ENCODE results near the gene GRID2IP. TPM values are rescaled to one million over a fixed set of nuclear protein-coding genes. Genes with fewer than 3 reads are reported as not detected.

The GRID2IP gene
- total and polyA plus RNA-seq, 2 of the 8 experiments (the other 6 are each of a cell fraction or from before 2014, with no cell fraction given), result 0.80 to 1.3 TPM

- TF ChIP-seq, protein P1, sequence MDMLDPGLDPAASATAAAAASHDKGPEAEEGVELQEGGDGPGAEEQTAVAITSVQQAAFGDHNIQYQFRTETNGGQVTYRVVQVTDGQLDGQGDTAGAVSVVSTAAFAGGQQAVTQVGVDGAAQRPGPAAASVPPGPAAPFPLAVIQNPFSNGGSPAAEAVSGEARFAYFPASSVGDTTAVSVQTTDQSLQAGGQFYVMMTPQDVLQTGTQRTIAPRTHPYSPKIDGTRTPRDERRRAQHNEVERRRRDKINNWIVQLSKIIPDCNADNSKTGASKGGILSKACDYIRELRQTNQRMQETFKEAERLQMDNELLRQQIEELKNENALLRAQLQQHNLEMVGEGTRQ (IDR thresholded peaks at IDR 0.05; ENCODE audit: low read length), result peak; percentile 65
- TF ChIP-seq SIN3A (conservative IDR thresholded peaks at IDR 0.05 in 1 of 2, IDR thresholded peaks at IDR 0.05 in 1 of 2; ENCODE audit: low read depth in 1 of 2, low read length in 2 of 2), result 0 out of 4 replicates have a peak, but pooled peaks of 1 of the 2 experiments have one; percentile 28
These were observed 34.8 kb downstream of the GRID2IP start (continued) for GRCh38 chr7:6516387-6516983.
